GM10266 (cell line): ENCODE data around the gene GFER.

Experiments used
- DNase-seq: peaks from one replicate; pipeline ENCODE4 v3.0.0; 2012; ENCODE audit errors: extremely low spot score
- TF ChIP-seq, protein P1 (sequence below): IDR thresholded peaks from 2 replicates; pipeline ENCODE4 v1.5.1; 2012; ENCODE audit warnings: mild to moderate bottlenecking, low read depth; ENCODE audit not compliant: control insufficient read depth, insufficient read depth; ENCODE audit errors: missing control alignments

The GFER gene

DNA sequence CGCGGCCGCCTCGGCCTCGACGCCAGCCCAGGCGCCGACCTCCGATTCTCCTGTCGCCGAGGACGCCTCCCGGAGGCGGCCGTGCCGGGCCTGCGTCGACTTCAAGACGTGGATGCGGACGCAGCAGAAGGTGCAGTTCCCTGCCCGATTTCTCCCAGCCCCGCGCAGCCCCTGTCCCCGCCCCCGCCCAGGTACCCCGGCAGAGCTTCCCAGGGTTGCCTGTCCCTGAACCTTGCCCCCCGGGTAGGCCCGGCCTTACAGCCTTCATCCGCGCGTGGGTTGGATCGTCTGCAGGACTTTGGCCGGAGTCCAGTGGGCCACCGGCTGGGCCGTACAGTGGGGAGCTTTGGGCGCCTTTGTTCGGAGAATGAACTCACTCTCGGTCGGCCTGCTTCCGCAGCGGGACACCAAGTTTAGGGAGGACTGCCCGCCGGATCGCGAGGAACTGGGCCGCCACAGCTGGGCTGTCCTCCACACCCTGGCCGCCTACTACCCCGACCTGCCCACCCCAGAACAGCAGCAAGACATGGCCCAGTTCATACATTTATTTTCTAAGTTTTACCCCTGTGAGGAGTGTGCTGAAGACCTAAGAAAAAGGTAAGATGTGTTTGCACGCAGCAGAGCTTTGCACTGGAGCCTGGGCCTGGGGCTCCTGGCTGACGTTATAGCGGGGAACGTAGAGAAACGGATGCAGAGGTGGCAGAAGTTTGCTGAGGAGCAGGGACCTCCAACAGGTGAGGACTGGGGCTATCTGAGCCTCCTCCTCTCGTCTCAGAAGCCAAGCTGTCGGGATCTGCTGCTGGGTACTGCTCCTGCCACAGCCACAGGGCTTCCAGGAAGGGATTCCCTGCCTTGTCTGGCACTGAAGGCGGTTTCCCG lies 593 bp downstream of the GFER start:
- TF ChIP-seq, protein P1, sequence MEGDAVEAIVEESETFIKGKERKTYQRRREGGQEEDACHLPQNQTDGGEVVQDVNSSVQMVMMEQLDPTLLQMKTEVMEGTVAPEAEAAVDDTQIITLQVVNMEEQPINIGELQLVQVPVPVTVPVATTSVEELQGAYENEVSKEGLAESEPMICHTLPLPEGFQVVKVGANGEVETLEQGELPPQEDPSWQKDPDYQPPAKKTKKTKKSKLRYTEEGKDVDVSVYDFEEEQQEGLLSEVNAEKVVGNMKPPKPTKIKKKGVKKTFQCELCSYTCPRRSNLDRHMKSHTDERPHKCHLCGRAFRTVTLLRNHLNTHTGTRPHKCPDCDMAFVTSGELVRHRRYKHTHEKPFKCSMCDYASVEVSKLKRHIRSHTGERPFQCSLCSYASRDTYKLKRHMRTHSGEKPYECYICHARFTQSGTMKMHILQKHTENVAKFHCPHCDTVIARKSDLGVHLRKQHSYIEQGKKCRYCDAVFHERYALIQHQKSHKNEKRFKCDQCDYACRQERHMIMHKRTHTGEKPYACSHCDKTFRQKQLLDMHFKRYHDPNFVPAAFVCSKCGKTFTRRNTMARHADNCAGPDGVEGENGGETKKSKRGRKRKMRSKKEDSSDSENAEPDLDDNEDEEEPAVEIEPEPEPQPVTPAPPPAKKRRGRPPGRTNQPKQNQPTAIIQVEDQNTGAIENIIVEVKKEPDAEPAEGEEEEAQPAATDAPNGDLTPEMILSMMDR, result no peak
- DNase-seq, result no peak

DNA sequence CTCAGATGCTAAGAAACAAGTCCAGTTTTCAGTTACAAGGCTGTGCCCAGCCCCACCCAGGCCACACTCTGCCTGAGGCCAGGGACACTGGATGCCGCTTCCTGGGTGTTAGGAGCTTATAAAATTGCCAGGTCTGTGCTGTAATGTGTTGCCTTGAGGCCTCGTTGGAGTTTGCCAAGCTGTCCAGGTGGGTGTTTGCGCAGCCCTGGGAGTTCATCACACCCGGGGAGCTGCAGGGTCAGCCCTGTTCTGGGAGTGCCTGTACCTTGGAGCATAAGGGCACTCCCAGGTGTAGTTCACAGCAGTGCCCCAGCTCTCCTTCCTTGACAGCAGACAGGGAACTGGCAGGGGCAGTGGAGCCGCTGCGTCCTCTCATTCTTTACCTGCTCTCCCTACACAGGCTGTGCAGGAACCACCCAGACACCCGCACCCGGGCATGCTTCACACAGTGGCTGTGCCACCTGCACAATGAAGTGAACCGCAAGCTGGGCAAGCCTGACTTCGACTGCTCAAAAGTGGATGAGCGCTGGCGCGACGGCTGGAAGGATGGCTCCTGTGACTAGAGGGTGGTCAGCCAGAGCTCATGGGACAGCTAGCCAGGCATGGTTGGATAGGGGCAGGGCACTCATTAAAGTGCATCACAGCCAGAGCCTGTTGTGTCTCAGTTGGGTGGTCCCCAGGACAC lies 1.6 kb downstream of the GFER start:
- TF ChIP-seq, protein P1, result no peak
- no peak for DNase-seq

DNA sequence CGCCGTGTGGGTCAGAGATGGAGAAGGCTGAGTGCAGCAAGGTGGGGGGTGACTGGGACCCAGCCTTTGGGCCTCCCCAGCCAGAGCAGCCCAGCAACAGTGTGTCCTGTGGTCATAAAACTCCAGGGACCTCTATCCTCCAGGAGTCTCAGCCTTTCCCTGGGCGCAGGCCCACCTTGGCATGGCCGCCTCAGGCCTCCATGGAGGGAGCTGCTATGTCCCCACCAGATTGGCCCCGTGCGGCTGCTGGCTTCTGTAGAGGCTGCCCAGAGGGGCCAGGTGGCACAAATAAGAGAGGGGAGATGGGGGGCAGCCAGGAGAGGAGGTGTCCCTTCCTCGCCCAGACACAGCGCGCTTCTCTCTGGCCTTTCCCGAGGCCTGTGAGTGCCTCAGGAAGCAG lies 3.2 kb downstream of the GFER start:
- no peak for DNase-seq
- TF ChIP-seq, protein P1, result no peak

DNA sequence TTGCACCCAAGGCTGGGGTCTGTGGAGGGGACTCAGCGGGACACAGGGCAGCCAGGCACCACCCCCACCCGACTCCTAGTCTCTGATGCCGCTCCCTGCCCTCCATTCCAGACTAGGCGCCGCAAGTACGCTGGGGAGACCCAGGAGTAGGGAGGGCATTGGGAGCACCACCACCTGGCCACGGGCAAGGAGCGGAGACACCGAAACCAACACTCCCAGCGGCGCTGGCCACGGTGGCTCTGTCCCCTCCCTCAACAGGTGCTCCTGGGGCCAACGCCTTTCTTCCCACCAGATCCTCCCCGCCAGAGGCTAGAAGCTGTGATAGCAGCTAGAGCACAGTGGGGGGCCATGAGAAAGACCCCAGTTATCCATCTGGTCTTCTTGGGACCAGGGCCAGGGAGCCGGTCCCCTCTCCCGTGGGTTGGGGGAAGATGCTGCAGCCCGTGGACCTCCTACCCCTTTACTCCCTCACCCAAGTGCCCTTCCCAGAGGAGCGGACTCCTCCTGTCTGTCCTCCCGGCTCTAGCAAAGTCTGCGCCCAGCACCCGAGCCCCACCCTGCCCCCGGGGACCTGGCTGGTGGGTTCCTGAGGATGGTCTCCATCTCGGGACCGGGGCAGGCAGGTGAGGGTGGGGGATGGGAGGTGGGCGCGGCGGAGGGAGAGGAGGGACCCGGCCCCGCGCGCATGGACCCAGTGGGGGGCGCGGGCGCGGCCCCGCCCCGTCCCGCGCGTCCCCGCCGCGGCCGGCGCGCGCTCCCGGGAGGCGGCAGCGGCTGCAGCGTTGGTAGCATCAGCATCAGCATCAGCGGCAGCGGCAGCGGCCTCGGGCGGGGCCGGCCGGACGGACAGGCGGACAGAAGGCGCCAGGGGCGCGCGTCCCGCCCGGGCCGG lies 5.5 kb downstream of the GFER start, which contains the start of gene SYNGR3:
Gene SYNGR3, plus strand, starts transcription at position 762 of the 892 bp plus-strand sequence. CDS start 133 bp downstream, outside the sequence.
- peak; percentile 68 for DNase-seq
- TF ChIP-seq, protein P1, result no peak

DNA sequence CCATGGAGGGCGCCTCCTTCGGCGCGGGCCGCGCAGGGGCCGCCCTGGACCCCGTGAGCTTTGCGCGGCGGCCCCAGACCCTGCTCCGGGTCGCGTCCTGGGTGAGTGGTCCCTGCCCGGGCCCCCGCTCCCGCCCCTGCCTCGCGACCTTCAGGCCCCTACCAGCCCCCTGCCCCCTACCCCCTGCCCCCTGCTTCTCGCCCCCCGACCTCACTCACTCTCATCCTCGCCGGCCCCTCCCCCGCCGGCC lies 6.0 kb downstream of the GFER start:
- TF ChIP-seq, protein P1, result no peak
- DNase-seq, result no peak

DNA sequence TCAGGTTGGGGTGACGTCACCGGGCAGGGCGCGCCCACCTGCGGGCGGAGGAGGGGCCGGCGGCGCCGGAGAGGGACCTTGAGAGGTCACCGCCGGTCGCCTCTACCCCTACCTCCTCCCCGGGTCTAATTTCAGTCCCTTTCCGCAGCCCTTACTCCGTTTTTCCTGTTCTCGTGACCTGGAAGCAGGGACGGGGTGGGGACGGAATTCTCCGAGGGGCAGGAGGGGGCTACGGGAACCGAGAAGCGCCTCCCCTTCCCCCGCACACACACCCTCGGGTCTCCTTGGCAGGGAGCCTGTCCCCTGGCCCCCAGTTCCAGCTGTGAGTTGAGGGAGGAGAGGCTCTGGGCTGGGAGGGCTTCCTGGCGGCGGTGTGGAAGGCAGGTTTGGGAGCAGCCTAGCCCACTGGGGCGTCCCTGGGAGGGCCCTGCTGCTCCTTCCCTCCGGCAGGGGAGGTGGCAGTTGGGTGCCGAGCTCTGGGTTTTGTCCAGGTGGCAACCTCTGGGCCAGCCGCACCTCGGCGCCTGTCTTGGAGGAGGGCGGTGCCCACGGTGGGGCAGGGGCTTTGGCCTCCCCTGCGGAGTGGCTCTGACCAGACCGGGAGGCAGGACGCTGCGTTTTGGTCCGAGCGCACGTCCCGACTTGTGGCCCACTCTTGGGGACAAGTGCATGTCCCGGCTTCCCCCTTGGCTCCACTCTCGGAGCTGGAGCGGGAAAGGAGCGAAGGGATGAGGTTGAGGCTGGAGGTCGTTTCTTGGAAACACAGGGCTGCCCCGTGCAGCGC lies 6.5 kb downstream of the GFER start:
- TF ChIP-seq, protein P1, result no peak
- DNase-seq, result peak; percentile 68
